Neural progenitor cell (in vitro differentiated cells): ENCODE data around the gene OR10V1.

Experiments used
- CTCF ChIP-seq: fragments of 200-600 bp; sonication (generic); IDR thresholded peaks from 2 replicates; pipeline ENCODE4 v1.5.1; 2017; ENCODE audit warnings: antibody characterized with exemption, mild to moderate bottlenecking
- EZH2 ChIP-seq: fragments of 200-600 bp; sonication (generic); IDR thresholded peaks from 2 replicates; pipeline ENCODE4 v1.6.1; 2017; ENCODE audit warnings: antibody characterized with exemption, mild to moderate bottlenecking, moderate library complexity

GRCh38 chr11:59706518-59707285 lies 6.9 kb downstream of the OR10V1 start:
- TF ChIP-seq CTCF (no peak), EZH2 (no peak)
